ENCODE measurements around the gene STEAP1.

- TF ChIP-seq CTCF (conservative IDR thresholded peaks at IDR 0.05; ENCODE audit: low read length) (no peak), EZH2phosphoT487 (IDR thresholded peaks at IDR 0.05; ENCODE audit: borderline replicate concordance) (no peak)
Observed at GRCh38 chr7:90163534-90163933, 9.3 kb downstream of the STEAP1 start.
